ENCODE results near the gene CCDC60.
A peak's percentile ranks its signal among the peaks of the same experiment; 100 is the strongest.

The CCDC60 gene, protein sequence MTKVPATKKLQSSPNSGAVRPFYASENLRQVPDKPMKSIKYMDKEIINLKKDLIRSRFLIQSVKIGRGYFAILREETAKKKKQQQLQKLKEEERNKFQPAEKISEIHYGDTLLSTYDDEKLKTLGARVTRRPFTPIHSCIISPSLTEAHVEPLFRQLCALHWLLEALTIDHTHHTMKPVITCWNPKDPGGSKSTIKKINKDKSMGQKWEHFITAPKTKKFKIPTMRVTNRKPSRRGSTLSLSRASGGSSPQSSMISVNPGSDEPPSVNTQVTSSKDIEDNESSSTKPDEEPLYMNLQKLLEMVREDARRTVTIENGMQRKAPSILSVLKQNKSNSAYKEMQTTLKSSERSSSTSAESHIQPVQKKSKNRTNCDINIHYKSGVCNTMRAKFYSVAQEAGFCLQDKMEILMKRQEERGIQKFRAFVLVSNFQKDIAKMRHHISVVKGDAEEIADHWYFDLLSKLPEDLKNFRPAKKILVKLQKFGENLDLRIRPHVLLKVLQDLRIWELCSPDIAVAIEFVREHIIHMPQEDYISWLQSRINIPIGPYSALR

DNA sequence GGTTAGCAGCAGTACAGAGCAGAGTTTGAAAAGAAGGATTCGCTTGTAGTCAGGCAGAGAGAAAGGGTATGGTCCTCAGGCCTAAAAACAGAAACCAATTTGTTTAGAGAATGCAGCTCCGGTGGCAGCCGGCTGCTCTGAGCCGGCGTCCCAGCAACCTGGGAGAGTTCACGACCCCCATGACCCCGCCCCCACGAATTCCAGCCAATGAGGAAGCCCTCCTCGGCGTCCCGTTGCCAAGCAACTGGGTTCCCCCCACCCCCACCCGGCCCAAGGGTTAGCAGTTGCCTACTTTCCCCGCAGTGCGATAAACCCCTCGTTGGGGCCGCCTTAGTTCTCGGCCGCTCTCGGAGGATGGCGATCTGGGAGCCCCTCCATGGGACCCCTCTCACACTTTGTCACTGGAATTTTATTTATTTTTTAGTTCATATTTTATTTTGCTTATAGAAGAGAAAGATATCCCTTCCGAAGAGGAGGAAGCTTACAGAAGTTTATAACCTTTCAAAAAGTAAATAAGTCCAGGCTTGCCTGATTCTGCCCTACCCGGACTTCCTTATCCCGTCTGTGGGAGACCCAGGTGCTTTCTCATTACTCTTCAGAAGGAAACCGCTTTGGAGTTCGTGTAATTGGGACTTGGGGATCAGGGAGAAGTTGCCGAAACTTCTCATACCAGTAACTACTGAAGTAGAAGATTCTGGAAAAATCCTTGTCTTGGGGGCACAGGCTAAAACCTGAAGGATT, at the start of gene CCDC60:
Gene CCDC60 (plus strand): TSS at position 300 of the 741 bp plus-strand sequence. CDS start 448 bp downstream, outside the sequence.
- no peak for DNase-seq

DNA sequence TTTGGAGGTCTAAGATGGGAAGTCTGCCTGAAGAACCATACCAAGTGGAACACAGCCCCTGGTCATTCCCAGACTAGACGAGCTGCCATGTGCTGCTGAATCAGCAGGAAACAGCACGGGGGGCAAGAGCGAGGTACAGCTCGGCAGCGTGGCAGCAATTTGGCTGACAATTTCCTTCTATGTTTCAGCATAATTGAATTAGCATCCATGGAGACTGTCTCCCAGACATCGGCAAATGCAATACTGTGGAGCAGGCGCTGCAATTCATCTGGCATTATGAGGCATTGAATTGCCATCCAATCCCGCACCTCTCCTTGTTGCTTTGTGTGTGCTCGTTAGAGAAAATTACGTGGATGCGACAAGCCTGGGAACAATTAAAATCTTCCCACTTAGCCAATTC, 46.0 kb upstream of the CCDC60 start:
- no peak for DNase-seq

DNA sequence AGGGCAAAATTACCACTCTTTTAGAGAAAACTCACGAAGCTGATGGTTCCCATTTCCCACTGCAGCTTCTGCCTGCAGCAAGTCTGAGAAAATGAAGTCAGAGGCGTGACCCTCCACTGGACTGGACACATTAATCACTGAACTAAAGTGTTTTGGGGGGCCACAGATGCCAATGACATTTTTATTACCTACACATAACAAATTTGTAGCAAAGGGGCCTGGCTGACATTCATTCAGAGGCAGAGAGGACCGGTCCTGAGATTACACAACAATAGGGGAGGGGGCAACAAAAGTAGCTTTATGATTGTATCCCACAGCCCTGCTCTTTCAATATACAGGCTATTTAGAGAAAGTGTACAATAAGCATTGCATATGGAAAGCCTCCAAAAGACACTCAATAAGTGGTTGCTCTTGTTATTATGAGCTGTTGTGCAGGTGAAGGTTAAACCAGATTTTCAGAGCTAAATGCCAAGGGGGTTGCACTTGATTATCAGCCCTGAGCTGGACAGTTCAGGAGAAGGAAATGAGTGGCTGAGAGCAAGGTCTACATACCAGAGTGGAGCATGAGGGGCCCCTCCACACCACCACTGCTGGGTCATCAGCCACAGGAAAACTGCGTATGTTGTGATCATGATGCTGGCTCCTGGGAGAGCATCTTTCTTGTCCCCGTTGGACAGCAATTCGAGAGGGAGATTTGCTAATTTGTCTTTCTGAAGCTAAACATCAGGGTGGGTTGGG, 41.5 kb upstream of the CCDC60 start:
- no peak for DNase-seq

DNA sequence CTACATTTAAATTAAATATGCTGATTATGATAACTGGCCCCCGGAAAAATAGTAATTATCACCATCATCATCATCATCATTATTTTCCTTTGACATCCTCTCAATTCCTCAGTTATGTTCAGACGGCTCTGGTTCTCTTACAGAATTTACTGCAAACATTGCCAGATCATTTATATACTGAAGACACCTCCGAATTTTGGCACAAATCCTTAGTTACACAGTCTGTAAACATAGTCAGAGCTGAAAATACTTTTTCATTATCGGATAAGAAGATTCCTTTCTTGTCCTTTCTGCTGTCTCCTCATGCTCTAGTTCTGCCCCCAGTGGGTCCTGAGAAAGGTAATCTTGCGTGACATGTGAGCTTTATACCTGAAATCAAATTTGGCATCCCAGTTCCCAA, 40.3 kb upstream of the CCDC60 start:
- no peak for DNase-seq

DNA sequence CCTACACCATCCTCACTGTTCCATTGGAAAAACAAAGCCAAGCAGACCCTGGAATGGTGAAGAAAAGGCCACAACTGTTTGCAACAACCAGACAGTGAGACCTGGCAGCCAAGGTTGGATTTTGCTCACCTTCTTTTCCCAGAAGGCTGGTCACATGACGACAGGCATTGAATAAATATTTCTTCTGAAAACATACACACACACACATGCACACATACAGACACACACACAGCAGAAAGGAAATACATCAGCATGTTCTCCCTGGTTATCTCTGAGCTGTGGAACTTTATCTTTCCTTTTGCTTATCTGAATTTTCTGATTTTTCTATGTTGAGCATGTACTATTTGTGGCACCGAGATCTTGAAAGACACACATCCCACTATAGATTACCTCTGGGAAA, 38.0 kb upstream of the CCDC60 start:
- peak; percentile 36 for DNase-seq

DNA sequence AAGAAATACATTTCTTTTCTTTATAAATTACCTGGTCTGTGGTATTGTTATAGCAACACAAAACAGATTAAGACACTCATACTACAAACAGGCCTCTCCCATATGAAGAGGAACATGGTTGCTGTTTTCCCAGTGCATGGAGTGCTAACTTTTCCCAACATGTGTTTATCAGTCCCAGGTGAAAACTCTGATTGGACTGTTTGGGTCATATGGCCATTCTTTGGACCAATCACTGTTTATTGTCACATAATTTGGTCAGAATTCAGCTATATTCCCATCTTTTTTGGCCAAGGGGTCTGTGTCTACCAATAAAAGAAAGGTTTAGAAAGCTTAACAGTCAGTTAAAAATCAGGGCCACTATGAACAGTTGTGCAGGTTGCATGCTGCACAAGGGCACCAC, 35.4 kb upstream of the CCDC60 start:
- DNase-seq = no peak

DNA sequence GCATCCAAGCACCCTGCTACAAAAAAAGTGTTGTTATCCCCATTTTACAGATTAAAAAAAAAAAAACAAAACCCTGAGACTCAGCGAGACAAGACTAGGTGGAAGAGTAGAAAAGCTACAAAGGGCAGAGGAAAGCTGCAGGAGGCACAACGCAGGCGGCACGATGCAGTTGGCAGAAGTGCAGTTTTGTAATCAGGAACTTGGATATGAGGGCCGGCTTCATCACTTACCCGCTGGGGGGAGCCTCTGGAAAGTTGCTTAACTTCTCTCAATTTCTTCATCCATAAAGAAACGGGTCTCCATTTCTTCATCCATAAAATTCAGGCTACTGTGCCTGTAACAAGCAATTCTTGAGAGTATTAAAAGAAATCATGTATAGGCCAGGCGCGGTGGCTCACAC, 33.1 kb upstream of the CCDC60 start:
- no peak for DNase-seq

DNA sequence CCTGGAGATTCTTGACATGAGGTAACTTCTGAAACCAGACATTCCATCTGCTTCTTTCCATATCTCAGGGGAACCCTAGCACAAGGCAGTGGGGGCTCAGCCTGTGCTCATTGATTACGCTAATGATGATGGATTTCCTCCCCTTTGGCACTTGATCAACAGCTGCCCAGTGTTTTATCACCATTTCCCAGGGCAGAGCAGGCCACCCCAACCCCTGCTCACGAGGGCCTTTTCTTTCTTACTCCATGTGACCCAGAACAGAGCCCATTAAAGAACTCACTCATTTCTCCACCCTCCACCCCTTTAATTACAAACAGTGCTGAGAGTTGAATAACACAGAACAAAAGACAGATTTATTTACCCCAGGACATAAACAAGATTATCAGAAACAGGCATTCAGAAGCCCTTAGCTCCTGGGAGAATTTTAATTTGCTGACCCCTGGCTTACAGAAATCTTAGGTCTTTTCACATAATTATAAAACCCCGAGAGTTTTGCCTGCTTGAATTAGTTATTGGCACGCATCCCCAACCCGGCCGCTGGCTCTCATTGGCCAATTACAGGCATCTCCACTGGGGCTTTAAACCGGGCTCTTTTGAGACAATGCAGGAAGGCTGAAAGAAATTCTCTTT, 32.0 kb upstream of the CCDC60 start:
- DNase-seq = no peak

DNA sequence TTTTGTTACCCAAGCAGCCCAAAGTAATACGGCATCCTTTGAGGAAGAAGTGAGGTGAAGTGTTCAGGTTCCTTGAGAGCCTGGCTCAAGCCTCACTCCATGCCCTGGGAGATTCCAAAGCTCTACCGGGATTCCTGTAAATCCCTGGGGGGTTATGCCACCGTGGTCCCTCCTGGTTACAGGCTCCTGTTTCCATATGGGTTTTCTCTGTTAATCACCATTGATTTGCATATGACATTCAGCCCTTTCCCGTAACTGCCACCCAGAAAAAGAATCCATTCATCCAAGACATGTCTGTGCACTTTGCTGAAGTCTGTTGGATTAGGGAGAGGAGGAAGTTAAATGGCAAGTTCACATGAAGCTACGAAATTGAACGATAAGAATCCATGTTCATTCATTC, 27.9 kb upstream of the CCDC60 start:
- DNase-seq = no peak

DNA sequence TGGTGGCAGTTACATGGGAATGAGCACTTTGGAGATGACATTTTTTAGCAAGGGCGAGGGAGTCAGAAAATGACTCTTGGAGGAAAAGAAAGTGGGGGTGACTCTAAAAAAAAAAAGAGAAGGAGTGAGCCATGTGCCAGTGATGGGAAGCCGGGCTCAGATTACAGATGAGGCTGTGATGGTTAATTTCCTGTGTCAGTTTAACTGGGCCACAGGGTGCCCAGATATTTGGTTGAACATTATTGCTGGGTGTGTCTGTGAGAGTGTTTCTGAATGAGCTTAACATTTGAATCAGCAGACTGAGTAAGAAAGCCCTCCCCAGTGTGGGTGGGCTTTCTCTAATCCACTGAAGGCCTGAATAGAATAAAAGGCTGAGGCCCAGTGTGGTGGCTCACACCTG, 26.8 kb upstream of the CCDC60 start:
- DNase-seq = no peak

DNA sequence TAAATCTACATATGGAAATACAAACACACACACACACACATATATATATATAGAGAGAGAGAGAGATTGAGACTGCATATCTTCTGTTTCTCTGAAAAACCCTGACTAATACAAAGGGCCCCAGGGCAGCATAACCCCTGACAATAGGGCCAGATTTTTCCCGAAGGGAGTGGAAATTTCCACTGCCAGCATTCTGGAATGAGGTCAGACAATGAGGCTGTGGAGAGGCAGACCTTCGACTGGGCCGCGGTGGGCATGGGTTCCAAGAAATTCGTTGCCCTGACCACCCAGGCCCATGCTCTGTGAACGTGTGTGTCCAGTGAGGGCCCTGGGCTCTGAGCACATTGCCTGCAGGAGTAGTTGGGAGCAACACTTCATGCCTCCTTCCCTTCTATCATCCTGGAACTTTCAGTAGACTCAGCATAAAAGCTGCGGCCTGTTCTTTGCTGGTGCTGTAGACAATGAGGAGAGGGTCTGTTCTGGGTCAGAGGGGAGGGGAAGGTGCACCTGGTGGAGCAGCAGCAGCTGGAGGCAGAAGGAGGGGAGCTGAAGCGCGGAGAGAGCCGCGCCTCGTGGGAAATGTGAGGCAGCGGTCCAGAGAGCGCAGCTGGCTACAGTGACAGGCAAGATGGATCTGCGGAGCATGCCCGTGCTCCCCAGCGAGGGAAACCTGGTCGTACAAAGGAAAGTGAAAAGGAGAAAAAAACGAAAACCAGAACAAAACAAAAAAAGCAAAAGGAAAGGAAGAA, 25.6 kb upstream of the CCDC60 start:
- no peak for DNase-seq

DNA sequence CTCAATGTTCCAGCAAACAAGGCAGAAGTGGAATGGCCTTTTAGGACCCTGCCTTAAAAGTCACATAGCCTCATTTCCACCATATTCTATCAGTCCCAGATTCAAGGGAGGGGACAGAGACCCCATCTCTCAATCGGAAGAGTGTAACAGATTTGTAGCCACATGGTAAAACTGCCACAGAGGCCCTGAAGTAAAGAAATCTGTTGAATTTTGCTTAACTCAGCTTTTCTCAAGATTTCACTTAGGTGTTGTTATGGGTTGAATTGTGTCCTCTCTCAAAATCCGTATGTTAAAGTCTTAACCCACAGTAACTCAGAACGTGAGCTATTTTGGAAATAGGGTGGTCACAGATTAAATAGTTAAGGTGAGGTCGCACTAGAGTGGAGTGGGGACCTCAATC, 22.7 kb upstream of the CCDC60 start:
- DNase-seq = no peak

DNA sequence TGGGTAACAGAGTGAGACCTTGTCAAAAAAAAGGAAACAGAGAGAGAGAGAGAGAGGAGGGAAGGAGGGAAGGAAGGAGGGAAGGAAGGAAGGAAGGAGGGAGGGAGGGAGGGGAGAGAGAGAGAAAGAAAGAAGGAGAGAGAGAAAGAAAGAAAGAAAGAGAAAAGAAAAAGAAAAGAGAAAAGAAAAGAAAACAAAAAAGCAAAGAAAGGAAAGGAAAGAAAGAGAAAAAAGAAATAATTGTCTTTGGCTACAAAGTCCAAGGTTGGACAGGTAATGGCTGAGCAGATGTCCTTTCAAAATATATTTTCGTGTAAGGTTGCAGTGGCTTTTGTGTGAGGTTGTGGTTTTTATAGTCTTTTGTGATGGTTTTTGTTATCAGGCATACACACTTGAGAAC, 21.6 kb upstream of the CCDC60 start:
- DNase-seq = no peak

DNA sequence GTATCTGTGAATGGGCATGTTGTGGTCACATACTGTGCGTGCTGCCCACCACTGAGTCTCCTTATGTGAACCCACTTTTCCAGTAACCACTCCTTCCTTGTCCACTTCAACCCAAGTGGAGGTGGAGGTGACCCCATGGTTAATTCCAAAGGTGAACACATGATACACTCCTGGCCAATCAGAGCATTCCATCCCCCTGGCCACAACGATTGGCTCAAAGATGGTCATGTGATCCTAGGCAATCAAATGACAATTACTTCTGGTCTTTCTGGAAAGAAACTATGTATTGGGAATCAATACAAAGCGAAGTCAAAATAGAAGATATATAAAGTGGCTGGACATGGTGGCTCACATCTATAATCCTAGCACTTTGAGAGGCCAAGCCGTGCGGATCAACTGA, 20.2 kb upstream of the CCDC60 start:
- DNase-seq = no peak

DNA sequence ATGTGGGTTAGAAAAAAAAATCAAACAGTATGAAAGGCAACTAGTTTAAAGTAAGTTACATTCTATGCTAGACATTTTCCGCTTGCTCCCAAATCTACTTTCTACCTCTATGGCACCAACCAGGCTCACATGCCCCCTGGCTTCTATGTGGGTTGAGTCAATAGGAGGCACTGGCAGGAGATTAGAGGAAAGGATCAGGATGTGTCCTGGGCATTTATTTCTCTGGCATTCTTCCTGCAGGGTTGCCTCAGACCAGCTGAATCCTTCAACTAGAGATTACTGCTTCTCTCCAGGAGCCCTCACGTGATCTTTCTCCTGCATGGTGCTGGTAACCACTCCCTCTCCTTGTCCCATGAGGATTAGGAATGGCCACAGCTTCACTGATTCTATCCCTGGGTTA, 14.9 kb upstream of the CCDC60 start:
- DNase-seq = no peak

DNA sequence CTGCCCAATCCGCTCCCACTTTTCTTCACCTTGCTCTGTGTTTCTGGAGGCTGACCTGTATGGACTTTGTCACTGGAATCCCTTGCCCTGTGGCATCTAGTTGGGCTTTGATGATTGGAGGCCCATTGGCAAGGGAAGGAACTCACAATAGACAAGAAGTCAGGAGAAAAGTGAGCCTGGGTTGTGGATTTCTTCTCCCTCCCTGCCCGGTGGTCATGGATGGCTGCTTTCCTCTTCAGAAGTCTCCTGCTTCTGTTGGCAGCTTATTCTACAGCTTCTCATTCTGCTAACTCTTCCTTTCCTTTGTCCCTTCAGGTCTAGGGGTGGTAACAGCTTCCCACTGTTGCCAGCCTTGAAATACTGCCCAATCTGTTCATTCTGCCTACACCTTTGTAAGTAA, 13.9 kb upstream of the CCDC60 start:
- no peak for DNase-seq

DNA sequence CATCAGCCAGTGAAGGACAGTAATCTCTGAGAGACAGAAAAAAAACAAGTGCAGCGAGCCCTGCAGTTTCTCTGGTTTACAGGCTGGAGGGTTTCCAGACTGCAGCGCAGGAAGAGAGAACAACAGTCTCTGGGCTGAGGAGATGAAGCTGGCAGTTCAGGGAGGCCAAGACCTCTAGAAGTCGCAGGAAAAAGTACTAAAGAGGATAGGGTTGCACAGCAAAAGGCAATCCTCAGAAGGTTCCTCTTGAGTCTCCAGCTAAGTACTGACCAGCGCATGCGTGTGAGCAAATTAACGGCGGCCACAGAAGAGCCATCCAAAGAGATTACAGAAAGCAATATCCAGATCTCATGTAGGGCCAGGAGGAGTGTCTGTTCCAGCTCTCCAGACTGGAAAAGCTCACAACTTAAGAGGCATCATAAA, 12.2 kb upstream of the CCDC60 start:
- DNase-seq = no peak

DNA sequence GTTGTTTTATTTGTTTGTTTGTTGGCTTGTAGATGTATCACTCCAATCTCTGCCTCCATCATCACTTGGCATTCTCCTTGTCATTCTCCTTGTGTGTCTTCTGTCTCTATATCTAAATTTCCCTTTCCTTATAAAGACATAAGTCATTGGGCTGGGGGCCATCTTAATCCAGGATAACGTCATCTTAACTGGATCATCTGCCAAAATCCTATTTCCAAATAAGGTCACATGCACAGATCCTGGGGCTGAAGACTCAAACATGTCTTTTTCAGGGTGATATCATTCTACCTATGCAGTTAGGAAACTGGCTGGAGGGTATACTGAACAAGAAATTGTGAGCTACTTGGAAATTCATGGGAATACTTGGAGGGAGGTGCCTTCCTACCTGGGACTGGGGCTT, 8.7 kb upstream of the CCDC60 start:
- DNase-seq = no peak

DNA sequence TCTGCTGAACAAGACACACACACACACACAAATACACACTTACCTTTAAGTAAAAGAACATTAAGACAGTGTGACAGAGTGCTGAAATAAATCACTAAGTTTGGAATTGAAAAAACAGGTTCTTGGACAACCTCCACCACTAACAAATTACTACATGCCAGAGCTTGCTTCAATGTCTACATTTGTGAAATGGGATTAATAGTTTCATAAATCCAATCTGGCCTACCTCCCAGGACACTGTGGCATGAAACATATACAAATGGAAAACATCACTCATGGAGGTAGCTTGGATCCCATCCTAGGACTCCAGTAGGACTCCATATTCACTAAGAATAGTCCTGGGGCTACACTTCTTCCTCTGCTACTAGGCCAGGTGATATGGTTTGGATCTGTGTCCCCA, 8.2 kb upstream of the CCDC60 start:
- DNase-seq = no peak

DNA sequence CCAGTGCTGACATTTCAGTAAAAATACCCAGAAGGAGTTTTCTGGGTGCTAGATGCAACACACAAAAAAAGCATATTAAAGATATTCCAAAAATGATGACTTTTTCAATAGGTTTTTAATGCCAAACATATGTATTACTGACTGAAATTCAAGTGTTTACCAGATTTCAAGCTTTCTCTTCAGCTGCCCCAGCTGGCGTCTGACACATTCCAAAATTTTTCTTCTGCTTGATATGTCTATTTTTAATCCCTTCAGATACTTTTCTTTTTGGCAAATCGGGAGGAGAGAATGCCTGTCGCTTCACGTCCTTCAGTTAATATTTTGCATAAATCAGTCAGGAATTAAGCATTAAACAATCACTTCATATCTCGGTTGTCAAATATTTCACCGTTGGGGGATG, 7.1 kb upstream of the CCDC60 start:
- DNase-seq = no peak

DNA sequence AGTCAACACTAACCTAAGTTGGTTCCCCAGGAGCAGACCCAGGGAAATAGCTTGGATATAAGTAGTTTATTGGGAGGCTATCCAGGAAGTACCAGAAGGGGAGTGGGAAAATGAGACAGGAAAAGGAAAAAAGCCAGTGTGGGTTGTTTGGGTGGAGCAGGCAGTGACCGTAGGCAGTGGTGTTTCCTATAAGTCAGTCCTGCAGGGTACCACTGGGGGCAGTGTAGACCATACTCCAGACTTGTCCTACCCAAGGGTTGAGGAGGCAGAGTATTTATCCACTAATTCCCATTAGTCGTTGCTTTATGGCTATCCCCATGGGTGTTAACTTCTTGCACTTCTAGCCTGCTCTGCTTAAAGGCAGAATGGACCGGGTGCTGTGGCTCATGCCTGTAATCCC, 6.4 kb upstream of the CCDC60 start:
- no peak for DNase-seq
